GM18907 (cell line): ENCODE measurements around the gene RPL37A.

Source experiments
- ATAC-seq: cut with Tn5 transposase; IDR thresholded peaks from one replicate; pipeline ENCODE4 v1.9.1; 2021; ENCODE audit warnings: mild to moderate bottlenecking, moderate library complexity; ENCODE audit not compliant: unreplicated experiment

RPL37A gene

GRCh38 chr2:216486708-216487107 lies 11.9 kb upstream of the RPL37A start:
- no peak for ATAC-seq

DNA sequence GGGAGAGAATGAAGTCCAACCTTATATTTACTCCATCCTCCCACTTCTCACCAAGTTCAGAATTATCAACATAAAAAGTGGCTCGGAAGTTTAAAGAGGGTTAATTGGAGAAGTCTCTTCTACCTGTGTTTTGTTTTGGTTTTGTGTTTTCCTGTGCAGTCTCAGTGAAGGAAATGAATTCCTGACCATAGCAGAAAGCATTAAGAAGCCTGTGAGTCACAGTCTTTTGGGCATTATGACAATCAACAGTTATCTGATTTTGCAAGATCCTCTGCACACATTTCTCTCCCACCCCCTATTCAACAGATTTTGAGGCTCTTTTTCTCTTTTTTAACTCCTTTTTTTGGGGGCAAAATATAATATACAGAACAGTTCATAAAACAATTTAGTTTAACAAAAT lies 8.6 kb upstream of the RPL37A start:
- no peak for ATAC-seq

GRCh38 chr2:216491793-216492596 lies 6.6 kb upstream of the RPL37A start:
- ATAC-seq, result peak; percentile 77

DNA sequence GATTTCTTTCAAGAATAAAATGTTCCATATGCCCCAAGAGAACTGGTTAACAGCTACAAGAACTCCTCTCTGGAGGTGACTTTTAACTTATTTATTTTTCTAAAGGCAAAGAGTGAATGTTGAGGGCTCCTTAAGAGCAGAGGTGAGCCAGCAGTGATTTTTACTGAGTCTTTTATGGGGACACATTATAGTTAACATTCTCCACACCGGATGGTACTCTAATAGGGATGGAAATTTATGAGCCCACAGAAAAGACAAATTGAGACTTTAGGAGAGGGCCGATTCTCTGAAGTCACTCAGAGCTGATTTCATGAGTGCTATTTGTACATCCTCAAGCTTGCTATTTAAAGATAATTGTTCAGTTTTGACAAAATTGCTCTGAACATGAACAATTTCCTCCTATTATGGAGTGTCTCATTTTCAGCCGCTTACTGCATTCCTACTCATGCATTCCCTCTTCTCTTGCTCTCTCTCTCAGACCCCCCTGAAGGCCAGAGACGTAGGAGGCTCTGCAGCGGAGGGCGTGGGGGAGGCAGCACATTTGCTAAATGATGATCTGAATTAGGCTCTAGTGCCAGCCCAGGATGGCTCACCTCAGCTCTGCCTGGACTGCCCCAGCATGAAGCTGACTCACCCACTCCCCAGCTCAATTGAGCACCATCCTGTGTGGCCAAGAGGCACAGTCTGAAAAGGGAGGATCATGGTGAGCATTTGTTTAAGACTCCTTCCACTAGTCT lies 5.9 kb upstream of the RPL37A start:
- no peak for ATAC-seq

DNA sequence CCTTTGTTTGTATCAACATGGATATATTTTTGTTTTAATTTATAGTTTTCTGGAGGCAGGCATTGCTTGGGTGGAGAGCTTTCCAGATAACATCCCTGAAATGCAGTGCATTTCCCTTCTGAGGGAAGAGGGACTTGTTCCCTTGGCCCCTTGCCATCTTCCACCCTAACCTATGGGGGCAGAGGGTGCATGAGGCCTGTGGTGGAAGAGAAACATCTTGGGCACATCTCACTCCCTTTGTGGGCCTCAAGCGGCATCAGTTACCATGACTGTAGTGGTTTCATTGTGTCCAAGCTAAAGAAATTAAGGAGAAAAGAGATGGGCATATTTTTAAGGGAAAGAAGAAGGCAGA lies 5.3 kb upstream of the RPL37A start:
- no peak for ATAC-seq

GRCh38 chr2:216495656-216496055 lies 3.0 kb upstream of the RPL37A start:
- no peak for ATAC-seq

- ATAC-seq, result no peak
Observed at GRCh38 chr2:216497382-216498069, 1.1 kb upstream of the RPL37A start.

GRCh38 chr2:216498070-216498378 lies 620 bp upstream of the RPL37A start:
- ATAC-seq, result no peak

DNA sequence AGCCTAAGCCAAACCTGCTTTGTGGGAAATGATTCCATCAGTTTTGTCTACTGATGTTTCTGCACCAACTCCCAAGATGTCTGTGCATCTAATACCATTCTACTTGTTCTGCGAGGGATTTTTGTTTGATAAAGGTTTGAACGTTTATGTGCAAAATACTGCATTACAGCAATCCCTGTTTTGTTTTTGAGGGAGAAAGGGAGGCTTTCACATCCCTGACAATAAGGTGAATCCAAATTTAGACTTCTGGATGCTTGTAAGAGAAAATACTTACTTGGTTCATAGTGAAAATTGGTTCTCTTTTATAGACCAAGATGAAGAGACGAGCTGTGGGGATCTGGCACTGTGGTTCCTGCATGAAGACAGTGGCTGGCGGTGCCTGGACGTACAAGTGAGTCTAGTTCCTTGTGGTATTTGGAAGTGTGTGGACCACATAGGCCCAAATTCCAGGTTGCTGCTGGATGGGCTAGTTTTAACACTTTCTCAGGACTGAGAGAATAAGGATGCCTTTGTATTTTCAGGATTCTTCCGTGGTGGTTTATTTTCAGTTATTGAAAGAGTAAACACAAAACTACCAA lies 1.1 kb downstream of the RPL37A start:
- no peak for ATAC-seq

GRCh38 chr2:216500572-216500971 lies 1.9 kb downstream of the RPL37A start:
- no peak for ATAC-seq

GRCh38 chr2:216501854-216502253 lies 3.2 kb downstream of the RPL37A start:
- no peak for ATAC-seq

GRCh38 chr2:216502381-216503158 lies 3.9 kb downstream of the RPL37A start:
- no peak for ATAC-seq

- no peak for ATAC-seq
Observed at GRCh38 chr2:216503159-216503629, 4.5 kb downstream of the RPL37A start.

- ATAC-seq, result no peak
Observed at GRCh38 chr2:216503697-216504375, 5.2 kb downstream of the RPL37A start.

DNA sequence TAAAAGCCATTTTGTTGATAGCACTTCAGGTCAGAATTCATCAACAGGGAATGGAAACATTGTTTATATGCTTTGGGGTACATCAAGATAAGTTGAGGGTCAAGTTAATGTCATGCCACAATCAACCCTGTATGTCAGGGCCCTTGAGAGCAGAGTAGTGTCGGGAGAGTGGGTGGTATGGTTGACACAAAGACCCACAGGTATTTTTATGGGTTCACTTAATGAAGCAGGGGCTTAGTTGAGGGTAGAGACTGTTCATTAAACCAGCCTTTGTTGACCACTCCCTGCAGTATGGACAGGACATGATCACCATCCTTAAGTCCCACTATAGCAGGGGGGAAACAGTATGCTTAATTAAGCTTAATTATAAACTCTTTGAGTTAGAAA lies 5.7 kb downstream of the RPL37A start:
- ATAC-seq, result no peak

DNA sequence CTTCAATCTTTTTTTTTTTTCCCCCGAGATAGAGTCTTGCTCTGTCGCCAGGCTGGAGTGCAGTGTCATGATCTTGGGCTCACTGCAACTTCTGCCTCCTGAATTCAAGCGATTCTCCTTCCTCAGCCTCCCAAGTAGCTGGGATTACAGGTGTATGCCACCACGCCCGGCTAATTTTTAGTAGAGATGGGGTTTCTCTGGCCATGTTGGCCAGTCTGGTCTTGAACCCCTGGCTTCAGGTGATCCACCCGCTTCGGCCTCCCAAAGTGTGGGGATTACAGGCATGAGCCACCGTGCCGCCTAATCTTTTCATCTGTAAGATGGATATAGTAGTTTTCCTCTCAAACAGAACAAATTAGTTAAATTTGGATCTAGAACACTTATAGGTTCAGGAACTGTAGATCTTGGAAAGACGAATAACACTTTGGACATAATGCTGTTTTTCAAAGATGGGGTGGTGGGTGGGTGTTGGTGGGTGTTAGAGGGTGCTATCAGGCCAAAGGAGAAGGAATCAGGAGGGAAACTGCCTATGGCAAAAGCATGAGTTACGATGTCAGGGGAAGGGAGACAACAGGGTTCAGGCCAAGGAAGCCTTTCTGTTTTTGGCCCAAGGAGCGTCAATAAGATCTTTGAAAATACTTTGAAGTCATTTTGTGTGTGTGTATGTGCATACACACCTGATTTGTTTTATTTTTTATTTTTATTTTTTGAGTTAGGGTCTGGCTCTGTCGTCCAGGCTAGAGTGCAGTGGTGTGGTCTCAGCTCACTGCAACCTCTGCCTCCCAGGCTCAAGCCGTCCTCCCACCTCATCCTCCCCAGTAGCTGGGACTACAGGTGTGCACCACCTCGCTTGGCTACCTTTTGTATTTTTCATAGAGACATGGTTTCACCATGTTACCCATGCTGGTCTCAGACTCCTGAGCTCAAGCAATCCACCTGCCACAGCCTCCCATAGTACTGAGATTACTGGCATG lies 6.8 kb downstream of the RPL37A start:
- ATAC-seq, result no peak

- no peak for ATAC-seq
Observed at GRCh38 chr2:216507220-216508160, 8.8 kb downstream of the RPL37A start.

- no peak for ATAC-seq
Observed at GRCh38 chr2:216508229-216508628, 9.6 kb downstream of the RPL37A start.
